K562 (cell line): ENCODE data around the gene DCUN1D1. TPM values are rescaled to one million over a fixed set of nuclear protein-coding genes. Genes with fewer than 3 reads are reported as not detected.
A peak's percentile ranks its signal among the peaks of the same experiment; 100 is the strongest.

Source experiments
- COPS2 ChIP-seq: fragments of 450-650 bp; conservative IDR thresholded peaks from 2 replicates; pipeline ENCODE4 v1.6.1; 2016; ENCODE audit warnings: mild to moderate bottlenecking, moderate library complexity
- CSDE1 ChIP-seq, 2 experiments: fragments of 450-650 bp; IDR thresholded peaks; 2 replicates each; pipeline ENCODE4 v1.6.1; 2016; ENCODE audit warnings: mild to moderate bottlenecking in 1 of 2
- GTF3C2 ChIP-seq: IDR thresholded peaks from 3 replicates; pipeline ENCODE4 v1.6.1; 2011; ENCODE audit warnings: borderline replicate concordance, mild to moderate bottlenecking, moderate library complexity; ENCODE audit not compliant: insufficient read length; ENCODE audit errors: extremely low read depth
- HDAC2 ChIP-seq: fragments of 450-650 bp; IDR thresholded peaks from 2 replicates; pipeline ENCODE4 v1.6.1; 2016; ENCODE audit warnings: mild to moderate bottlenecking
- MCM3 ChIP-seq: fragments of 450-650 bp; IDR thresholded peaks from 2 replicates; pipeline ENCODE4 v1.6.1; 2016
- NCOA1 ChIP-seq: fragments of 450-650 bp; IDR thresholded peaks from 2 replicates; pipeline ENCODE4 v1.6.1; 2016; ENCODE audit warnings: low read depth
- PHTF2 ChIP-seq: fragments of 250-450 bp; sonication (Bioruptor Pico); IDR thresholded peaks from 2 replicates; pipeline ENCODE4 v1.5.0; 2021; ENCODE audit warnings: mild to moderate bottlenecking
- PKNOX1 ChIP-seq: fragments of 450-650 bp; IDR thresholded peaks from 2 replicates; pipeline ENCODE4 v1.6.1; 2016
- POLR2AphosphoS2 ChIP-seq: IDR thresholded peaks from 2 replicates; pipeline ENCODE4 v1.6.1; 2012; ENCODE audit warnings: low read length, improper control_type of control experiment
- POLR3A ChIP-seq: IDR thresholded peaks from 2 replicates; pipeline ENCODE4 v1.6.1; 2011; ENCODE audit warnings: borderline replicate concordance, mild to moderate bottlenecking, moderate library complexity; ENCODE audit not compliant: insufficient read length, insufficient read depth; ENCODE audit errors: extremely low read depth
- PPARD ChIP-seq: fragments of 250-450 bp; sonication (Bioruptor Pico); IDR thresholded peaks from 2 replicates; pipeline ENCODE4 v1.8.0; 2022; ENCODE audit warnings: inconsistent platforms, mild to moderate bottlenecking, moderate library complexity
- RBM17 ChIP-seq: fragments of 200-400 bp; formaldehyde crosslinking; IDR thresholded peaks from 2 replicates; pipeline ENCODE4 v1.6.1; 2017; ENCODE audit warnings: low read depth, mild to moderate bottlenecking, low read length, borderline replicate concordance
- RUNX1 ChIP-seq: sonication (generic); IDR thresholded peaks from 2 replicates; pipeline ENCODE4 v1.6.1; 2016; ENCODE audit warnings: antibody characterized with exemption, low read depth
- SMARCA4 ChIP-seq: fragments of 450-650 bp; IDR thresholded peaks from 2 replicates; pipeline ENCODE4 v1.6.1; 2016
- SRSF1 ChIP-seq: fragments of 200-400 bp; formaldehyde crosslinking; IDR thresholded peaks from 2 replicates; pipeline ENCODE4 v1.6.1; 2017; ENCODE audit warnings: mild to moderate bottlenecking, low read depth, low read length, moderate library complexity
- STAT5B ChIP-seq: fragments of 250-450 bp; sonication (Bioruptor Pico); IDR thresholded peaks from 2 replicates; pipeline ENCODE4 v1.8.0; 2021; ENCODE audit warnings: mild to moderate bottlenecking, inconsistent platforms
- ZNF121 ChIP-seq: sonication (generic); formaldehyde crosslinking; conservative IDR thresholded peaks from 2 replicates; pipeline ENCODE4 v1.8.0; 2022; ENCODE audit warnings: missing genetic modification reagents
- ZNF217 ChIP-seq: sonication (generic); formaldehyde crosslinking; IDR thresholded peaks from 2 replicates; pipeline ENCODE4 v1.8.0; 2022; ENCODE audit warnings: mild to moderate bottlenecking, missing genetic modification reagents
- ZNF3 ChIP-seq: fragments of 250-450 bp; sonication (Bioruptor Pico); IDR thresholded peaks from 2 replicates; pipeline ENCODE4 v1.5.0; 2021; ENCODE audit warnings: mild to moderate bottlenecking, moderate library complexity
- ZNF41 ChIP-seq: fragments of 250-450 bp; sonication (Bioruptor Pico); conservative IDR thresholded peaks from 2 replicates; pipeline ENCODE4 v1.4.0; 2020; ENCODE audit warnings: mild to moderate bottlenecking
- ZNF57 ChIP-seq: fragments of 450-650 bp; formaldehyde crosslinking; IDR thresholded peaks from 2 replicates; pipeline ENCODE4 v1.4.0; 2020; ENCODE audit warnings: mild to moderate bottlenecking, moderate library complexity
- ZNF584 ChIP-seq: fragments of 200-800 bp; sonication (Bioruptor generic); IDR thresholded peaks from 2 replicates; pipeline ENCODE4 v1.6.1; 2016; ENCODE audit warnings: low read depth, mild to moderate bottlenecking, missing genetic modification characterization, missing compliant biosample characterization
- ZNF586 ChIP-seq: fragments of 450-650 bp; formaldehyde crosslinking; conservative IDR thresholded peaks from 2 replicates; pipeline ENCODE4 v1.4.0; 2020; ENCODE audit warnings: mild to moderate bottlenecking, moderate library complexity
- ZSCAN29 ChIP-seq: fragments of 450-650 bp; IDR thresholded peaks from 2 replicates; pipeline ENCODE4 v1.6.1; 2017
- polyA plus RNA-seq, 8 experiments: library from polyadenylated mRNA; depleted of rRNA in 4 of 8; stranded (reverse) in 5 of 8; unstranded in 3 of 8; fragments of >200 nt; fragmentation: Nextera tagmentation in 2 of 8; fragmentation: Illumina TruSeq in 1 of 8; extraction: Ambion mirVana in 2 of 8; extraction: Trizol in 1 of 8; gene quantifications; 2 replicates each; pipeline versions ENCODE4 v1.2.1 to v1.2.3, GENCODE V29; 2011 to 2014; ENCODE audit warnings: inconsistent platforms in 1 of 8, missing spikeins in 1 of 8
- total RNA-seq, 7 experiments: library from RNA; depleted of rRNA in 6 of 7; stranded (reverse); fragments of >200 nt in 6 of 7; fragmentation: Illumina TruSeq in 2 of 7; extraction: Trizol in 2 of 7; gene quantifications; 2 replicates each; pipeline versions ENCODE4 v1.2.1 to v1.2.3, GENCODE V29; 2011 to 2021; ENCODE audit warnings: low replicate concordance in 1 of 7
- TF ChIP-seq, protein P1 (sequence below), 2 experiments: IDR thresholded peaks in 1 of 2; conservative IDR thresholded peaks in 1 of 2; 2 replicates each; pipeline ENCODE4 v1.6.1; 2016; ENCODE audit warnings: low read depth in 2 of 2, mild to moderate bottlenecking in 1 of 2, missing compliant biosample characterization in 1 of 2, missing genetic modification characterization in 1 of 2, moderate library complexity in 1 of 2

Gene DCUN1D1
- total and polyA plus RNA-seq, 9 of the 15 experiments (the other 6 are each of a cell fraction or from before 2014, with no cell fraction given): 11.4 to 46.8 (median 28.2) TPM

- TF ChIP-seq MCM3 (no peak), ZNF586 (no peak), CSDE1 (IDR thresholded peaks at IDR 0.05) (no peak), ZSCAN29 (no peak), PKNOX1 (peak; percentile 66), SRSF1 (no peak), ZNF584 (no peak), POLR3A (no peak), PPARD (no peak), SMARCA4 (peak; percentile 80), HDAC2 (0 out of 2 replicates have a peak, but pooled peaks have one; percentile 23), ZNF217 (CRISPR knock-in tag) (no peak), ZNF121 (CRISPR knock-in tag) (no peak), ZNF3 (CRISPR knock-in tag) (no peak), POLR2AphosphoS2 (no peak), ZNF41 (no peak), RBM17 (no peak), GTF3C2 (no peak), RUNX1 (no peak), STAT5B (no peak), ZNF57 (CRISPR knock-in tag) (no peak), PHTF2 (CRISPR knock-in tag) (no peak), NCOA1 (no peak), COPS2 (no peak)
- TF ChIP-seq, protein P1, sequence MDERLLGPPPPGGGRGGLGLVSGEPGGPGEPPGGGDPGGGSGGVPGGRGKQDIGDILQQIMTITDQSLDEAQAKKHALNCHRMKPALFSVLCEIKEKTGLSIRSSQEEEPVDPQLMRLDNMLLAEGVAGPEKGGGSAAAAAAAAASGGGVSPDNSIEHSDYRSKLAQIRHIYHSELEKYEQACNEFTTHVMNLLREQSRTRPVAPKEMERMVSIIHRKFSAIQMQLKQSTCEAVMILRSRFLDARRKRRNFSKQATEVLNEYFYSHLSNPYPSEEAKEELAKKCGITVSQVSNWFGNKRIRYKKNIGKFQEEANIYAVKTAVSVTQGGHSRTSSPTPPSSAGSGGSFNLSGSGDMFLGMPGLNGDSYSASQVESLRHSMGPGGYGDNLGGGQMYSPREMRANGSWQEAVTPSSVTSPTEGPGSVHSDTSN (CRISPR knock-in tag; IDR thresholded peaks at IDR 0.05; ENCODE audit: low read depth): no peak
- TF ChIP-seq, protein P1 (tag; conservative IDR thresholded peaks at IDR 0.05; ENCODE audit: low read depth): peak; percentile 60
Observed at GRCh38 chr3:182921665-182922355, 58.5 kb downstream of the DCUN1D1 start (continued).
